Gastrocnemius medialis (tissue), 4 donors: ENCODE data around the gene NFAT5.

Experiments
- CTCF ChIP-seq, 5 experiments: fragments of 450-650 bp in 3 of 5; fragments of 200-600 bp in 2 of 5; sonication (generic) in 2 of 5; IDR thresholded peaks in 4 of 5; conservative IDR thresholded peaks in 1 of 5; 1 replicate in 4 of 5; 2 replicates in 1 of 5; pipeline ENCODE4 v1.5.1; 2016 to 2019; ENCODE audit warnings: antibody characterized with exemption in 5 of 5, mild to moderate bottlenecking in 3 of 5, moderate library complexity in 3 of 5
- POLR2A ChIP-seq, 2 donors: fragments of 450-650 bp; IDR thresholded peaks; one replicate each; pipeline ENCODE4 v1.6.1; 2017; ENCODE audit warnings: antibody characterized with exemption in 2 of 2, mild to moderate bottlenecking in 2 of 2, moderate library complexity in 2 of 2

- TF ChIP-seq CTCF (IDR thresholded peaks at IDR 0.05 in 4 of 5, conservative IDR thresholded peaks at IDR 0.05 in 1 of 5), result peak in 1 of 5 experiments; percentile 11
- TF ChIP-seq POLR2A (IDR thresholded peaks at IDR 0.05), result peak; percentile 95 to 96
Observed at GRCh38 chr16:69565671-69566239, at the start of gene NFAT5.
